GM12878 (cell line): ENCODE results near the gene C17orf113. TPM values are rescaled to one million over a fixed set of nuclear protein-coding genes. Genes with fewer than 3 reads are reported as not detected.

Experiments used
- ATF2 ChIP-seq: IDR thresholded peaks from 2 replicates; pipeline ENCODE4 v1.6.1; 2012; ENCODE audit warnings: low read length, inconsistent platforms
- BACH1 ChIP-seq: fragments of 450-650 bp; IDR thresholded peaks from 2 replicates; pipeline ENCODE4 v1.6.1; 2017; ENCODE audit warnings: mild to moderate bottlenecking, borderline replicate concordance
- CHD1 ChIP-seq: IDR thresholded peaks from 2 replicates; pipeline ENCODE4 v1.6.1; 2012; ENCODE audit warnings: low read depth, low read length, improper control_type of control experiment
- CHD4 ChIP-seq: fragments of 200-600 bp; sonication (generic); IDR thresholded peaks from 2 replicates; pipeline ENCODE4 v1.6.1; 2016; ENCODE audit warnings: mild to moderate bottlenecking
- ETV6 ChIP-seq, 2 experiments: fragments of 450-650 bp in 1 of 2; IDR thresholded peaks in 1 of 2; conservative IDR thresholded peaks in 1 of 2; 2 replicates each; pipeline ENCODE4 v1.6.1; 2014; ENCODE audit warnings: antibody characterized with exemption in 1 of 2, borderline replicate concordance in 1 of 2, low read depth in 1 of 2, mild to moderate bottlenecking in 1 of 2, moderate library complexity in 1 of 2
- FOS ChIP-seq: IDR thresholded peaks from 3 replicates; pipeline ENCODE4 v1.6.1; 2011; ENCODE audit warnings: borderline replicate concordance; ENCODE audit not compliant: insufficient read length; ENCODE audit errors: extremely low read depth
- HDAC2 ChIP-seq: fragments of 200-600 bp; sonication (generic); IDR thresholded peaks from 2 replicates; pipeline ENCODE4 v1.6.1; 2017
- IKZF1 ChIP-seq: fragments of 450-650 bp; conservative IDR thresholded peaks from 2 replicates; pipeline ENCODE4 v1.6.1; 2017; ENCODE audit warnings: antibody characterized with exemption, mild to moderate bottlenecking
- IRF4 ChIP-seq: IDR thresholded peaks from 2 replicates; pipeline ENCODE4 v1.6.1; 2011; ENCODE audit warnings: low read depth, low read length
- KDM1A ChIP-seq: fragments of 200-600 bp; sonication (generic); IDR thresholded peaks from 2 replicates; pipeline ENCODE4 v1.6.1; 2016; ENCODE audit warnings: borderline replicate concordance
- MEF2A ChIP-seq: IDR thresholded peaks from 2 replicates; pipeline ENCODE4 v1.6.1; 2011; ENCODE audit warnings: low read depth, mild to moderate bottlenecking, low read length, moderate library complexity; ENCODE audit not compliant: insufficient read depth
- MTA3 ChIP-seq: IDR thresholded peaks from 2 replicates; pipeline ENCODE4 v1.6.1; 2012; ENCODE audit warnings: low read length, inconsistent platforms, borderline replicate concordance
- MYB ChIP-seq: fragments of 150-350 bp; IDR thresholded peaks from 2 replicates; pipeline ENCODE4 v1.6.1; 2014; ENCODE audit warnings: mild to moderate bottlenecking, low read depth, low read length, borderline replicate concordance
- NBN ChIP-seq: fragments of 450-650 bp; IDR thresholded peaks from 2 replicates; pipeline ENCODE4 v1.6.1; 2016
- NR2F1 ChIP-seq: fragments of 450-650 bp; conservative IDR thresholded peaks from 2 replicates; pipeline ENCODE4 v1.6.1; 2017; ENCODE audit warnings: mild to moderate bottlenecking
- PML ChIP-seq: IDR thresholded peaks from 2 replicates; pipeline ENCODE4 v1.6.1; 2012; ENCODE audit warnings: low read length, inconsistent platforms
- POU2F2 ChIP-seq: IDR thresholded peaks from 3 replicates; pipeline ENCODE4 v1.6.1; 2011; ENCODE audit warnings: low read depth, mild to moderate bottlenecking, low read length, borderline replicate concordance
- RAD21 ChIP-seq: IDR thresholded peaks from 2 replicates; pipeline ENCODE4 v1.6.1; 2011; ENCODE audit warnings: mild to moderate bottlenecking, low read depth, low read length, moderate library complexity; ENCODE audit not compliant: insufficient read depth
- RELB ChIP-seq: fragments of 450-650 bp; IDR thresholded peaks from 2 replicates; pipeline ENCODE4 v1.6.1; 2017; ENCODE audit warnings: low read depth, mild to moderate bottlenecking, moderate library complexity
- SP1 ChIP-seq: IDR thresholded peaks from one replicate; pipeline ENCODE4 v1.6.1; 2011; ENCODE audit warnings: low read depth, low read length
- TARDBP ChIP-seq: IDR thresholded peaks from 2 replicates; pipeline ENCODE4 v1.6.1; 2016; ENCODE audit warnings: borderline replicate concordance
- TCF12 ChIP-seq: IDR thresholded peaks from 2 replicates; pipeline ENCODE4 v1.6.1; 2011; ENCODE audit warnings: low read depth, mild to moderate bottlenecking, low read length
- TCF3 ChIP-seq: IDR thresholded peaks from 2 replicates; pipeline ENCODE4 v1.6.1; 2012; ENCODE audit warnings: low read depth, mild to moderate bottlenecking, low read length, borderline replicate concordance; ENCODE audit not compliant: insufficient read depth
- TCF7 ChIP-seq: IDR thresholded peaks from 2 replicates; pipeline ENCODE4 v1.6.1; 2014; ENCODE audit warnings: antibody characterized with exemption, borderline replicate concordance
- YY1 ChIP-seq: IDR thresholded peaks from 2 replicates; pipeline ENCODE4 v1.6.1; 2011; ENCODE audit warnings: low read depth, mild to moderate bottlenecking, low read length
- ZNF207 ChIP-seq: fragments of 450-650 bp; IDR thresholded peaks from 2 replicates; pipeline ENCODE4 v1.6.1; 2014; ENCODE audit warnings: antibody characterized with exemption, mild to moderate bottlenecking, borderline replicate concordance
- ZNF384 ChIP-seq: IDR thresholded peaks from 2 replicates; pipeline ENCODE4 v1.6.1; 2012; ENCODE audit warnings: low read depth, mild to moderate bottlenecking, low read length, improper control_type of control experiment, borderline replicate concordance
- ZNF622 ChIP-seq: fragments of 450-650 bp; IDR thresholded peaks from 2 replicates; pipeline ENCODE4 v1.6.1; 2017; ENCODE audit warnings: mild to moderate bottlenecking, inconsistent platforms
- polyA plus RNA-seq, 11 experiments: library from polyadenylated mRNA; depleted of rRNA in 4 of 11; unstranded in 6 of 11; stranded (reverse) in 5 of 11; fragments of >200 nt; fragmentation: Nextera tagmentation in 4 of 11; fragmentation: Illumina TruSeq in 1 of 11; extraction: Ambion mirVana in 4 of 11; extraction: Trizol in 1 of 11; gene quantifications; 1 replicate in 1 of 11; 2 replicates in 10 of 11; pipeline versions ENCODE4 v1.2.1 to v1.2.3, GENCODE V29; 2011 to 2016; ENCODE audit warnings: inconsistent platforms in 2 of 11, missing spikeins in 2 of 11, low read depth in 1 of 11
- total RNA-seq, 4 experiments: library from RNA; depleted of rRNA in 3 of 4; stranded (reverse); fragments of >200 nt in 3 of 4; fragmentation: Illumina TruSeq in 1 of 4; extraction: Trizol in 1 of 4; gene quantifications; 2 replicates each; pipeline versions ENCODE4 v1.2.1 to v1.2.3, GENCODE V29; 2013 to 2021
- TF ChIP-seq, protein P1 (sequence below): fragments of 150-350 bp; IDR thresholded peaks from 2 replicates; pipeline ENCODE4 v1.6.1; 2014; ENCODE audit warnings: mild to moderate bottlenecking, low read depth, low read length

The C17orf113 gene
- total and polyA plus RNA-seq, 10 of the 15 experiments (the other 5 are each of a cell fraction or from before 2014, with no cell fraction given) = 0.03 to 0.17 (median 0.08) TPM; not detected in 3

DNA sequence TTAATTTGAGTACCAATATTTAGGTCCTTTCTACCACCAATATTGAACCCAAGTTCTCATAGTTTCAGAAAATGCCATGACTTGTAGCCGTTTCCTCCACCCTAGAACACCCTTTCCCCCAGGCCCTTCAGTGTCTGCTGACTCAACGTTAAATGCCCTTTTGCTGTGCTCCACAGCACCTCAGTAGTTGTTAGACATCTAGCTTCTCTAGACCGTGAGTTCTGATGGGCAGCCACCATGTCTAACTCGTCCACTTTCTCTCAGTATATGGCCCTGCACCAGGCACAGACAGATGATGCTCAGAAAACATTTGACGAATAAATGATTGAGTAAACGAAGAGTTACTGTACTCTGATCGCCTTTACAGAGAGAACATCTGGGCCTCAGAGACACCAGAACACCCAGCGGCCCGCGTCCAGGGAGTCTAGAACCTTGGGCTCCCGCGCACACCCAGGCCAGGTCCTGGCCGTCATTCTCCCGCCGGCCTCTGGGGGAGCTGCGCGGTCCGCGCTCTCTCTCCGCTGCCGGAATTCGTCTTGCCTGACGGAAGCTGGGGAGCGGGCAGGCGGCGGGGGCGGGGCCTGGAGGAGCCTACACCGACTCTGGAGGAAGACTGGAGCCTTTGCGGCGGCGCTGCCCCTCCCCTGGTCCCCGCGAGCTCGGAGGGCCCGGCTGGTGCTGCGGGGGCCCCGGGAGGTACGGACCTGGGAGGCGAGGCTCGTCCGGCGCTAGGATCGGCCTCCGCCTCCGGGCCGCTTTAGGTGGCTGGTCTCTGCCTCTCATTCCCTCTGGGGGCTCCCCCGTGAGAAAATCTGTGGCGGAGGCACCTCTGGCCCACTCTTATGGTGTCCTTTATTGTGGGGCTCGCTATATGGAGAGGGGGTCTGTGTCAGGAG lies 30.6 kb downstream of the C17orf113 start, which contains the start of gene NKIRAS2 (continued):
- no peak for TF ChIP-seq ATF2
- peak; percentile 84; the same call in 1 of the 2 replicates for TF ChIP-seq NBN
- TF ChIP-seq MEF2A = no peak
- no peak for TF ChIP-seq ETV6 (conservative IDR thresholded peaks at IDR 0.05 in 1 of 2, IDR thresholded peaks at IDR 0.05 in 1 of 2; ENCODE audit: borderline replicate concordance in 1 of 2, low read depth in 1 of 2)
- peak; percentile 34; the same call in 1 of the 2 replicates for TF ChIP-seq TARDBP
- no peak for TF ChIP-seq RAD21
- TF ChIP-seq ZNF207 = 0 out of 2 replicates have a peak, but pooled peaks have one; percentile 76
- TF ChIP-seq TCF3 = no peak
- no peak for TF ChIP-seq NR2F1
- TF ChIP-seq HDAC2 = no peak
- TF ChIP-seq ZNF384 = peak; percentile 14; the same call in 1 of the 2 replicates
- TF ChIP-seq FOS = no peak
- TF ChIP-seq CHD4 = no peak
- TF ChIP-seq MYB = no peak
- TF ChIP-seq KDM1A = no peak
- TF ChIP-seq PML = 0 out of 2 replicates have a peak, but pooled peaks have one; percentile 37
- no peak for TF ChIP-seq IRF4
- peak; percentile 3; the same call in 1 of the 3 replicates for TF ChIP-seq POU2F2
- TF ChIP-seq TCF12 = no peak
- TF ChIP-seq SP1 = peak; percentile 28
- TF ChIP-seq MTA3 = no peak
- TF ChIP-seq CHD1 = no peak
- TF ChIP-seq ZNF622 = no peak
- TF ChIP-seq BACH1 = peak; percentile 60; the same call in 1 of the 2 replicates
- no peak for TF ChIP-seq TCF7
- TF ChIP-seq, protein P1, sequence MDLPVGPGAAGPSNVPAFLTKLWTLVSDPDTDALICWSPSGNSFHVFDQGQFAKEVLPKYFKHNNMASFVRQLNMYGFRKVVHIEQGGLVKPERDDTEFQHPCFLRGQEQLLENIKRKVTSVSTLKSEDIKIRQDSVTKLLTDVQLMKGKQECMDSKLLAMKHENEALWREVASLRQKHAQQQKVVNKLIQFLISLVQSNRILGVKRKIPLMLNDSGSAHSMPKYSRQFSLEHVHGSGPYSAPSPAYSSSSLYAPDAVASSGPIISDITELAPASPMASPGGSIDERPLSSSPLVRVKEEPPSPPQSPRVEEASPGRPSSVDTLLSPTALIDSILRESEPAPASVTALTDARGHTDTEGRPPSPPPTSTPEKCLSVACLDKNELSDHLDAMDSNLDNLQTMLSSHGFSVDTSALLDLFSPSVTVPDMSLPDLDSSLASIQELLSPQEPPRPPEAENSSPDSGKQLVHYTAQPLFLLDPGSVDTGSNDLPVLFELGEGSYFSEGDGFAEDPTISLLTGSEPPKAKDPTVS = no peak
- peak; percentile 87 for TF ChIP-seq IKZF1
- peak; percentile 59; the same call in 1 of the 2 replicates for TF ChIP-seq RELB
- peak; percentile 80; the same call in 1 of the 2 replicates for TF ChIP-seq YY1
